PFSK-1 (cell line): ENCODE results near the gene TTC28.

Source experiments
- POLR2AphosphoS5 ChIP-seq: IDR thresholded peaks from 2 replicates; pipeline ENCODE4 v1.6.1; 2012; ENCODE audit warnings: low read depth, mild to moderate bottlenecking, control low read depth, low read length, moderate library complexity
- SIN3A ChIP-seq: IDR thresholded peaks from 2 replicates; pipeline ENCODE4 v1.6.1; 2012; ENCODE audit warnings: mild to moderate bottlenecking, low read length, moderate library complexity, borderline replicate concordance; ENCODE audit not compliant: insufficient read depth
- TAF1 ChIP-seq: IDR thresholded peaks from 2 replicates; pipeline ENCODE4 v1.6.1; 2012; ENCODE audit warnings: low read length, control low read depth, borderline replicate concordance; ENCODE audit not compliant: insufficient read depth
- TF ChIP-seq, protein P1 (sequence below), 2 experiments: IDR thresholded peaks; 2 replicates each; pipeline versions ENCODE4 v1.6.1 to v1.8.0; 2011 to 2012; ENCODE audit warnings: low read depth in 2 of 2, low read length in 2 of 2, control low read depth in 1 of 2, inconsistent platforms in 1 of 2, mild to moderate bottlenecking in 1 of 2, moderate library complexity in 1 of 2; ENCODE audit not compliant: insufficient read depth in 1 of 2

DNA sequence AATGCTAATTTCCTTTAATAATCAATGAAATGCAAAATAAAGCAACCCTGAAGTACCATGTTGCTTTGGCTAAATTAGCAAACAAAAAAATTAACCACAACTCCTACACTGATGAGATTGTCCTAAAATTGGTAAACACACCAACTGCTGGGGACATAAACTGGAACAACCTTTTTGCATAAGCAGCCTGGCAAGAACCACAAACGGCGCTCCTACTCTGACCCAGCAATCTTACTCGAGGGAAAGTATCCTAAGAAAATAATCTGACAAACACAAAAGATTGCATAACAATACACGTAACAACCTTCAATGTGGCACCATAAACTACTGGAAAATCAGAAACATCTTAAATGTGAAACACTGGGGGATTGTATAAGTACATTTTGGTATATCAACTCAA is 570.8 kb downstream of the TTC28 start:
- TF ChIP-seq TAF1 = no peak
- no peak for TF ChIP-seq POLR2AphosphoS5
- TF ChIP-seq SIN3A = no peak
- TF ChIP-seq, protein P1, sequence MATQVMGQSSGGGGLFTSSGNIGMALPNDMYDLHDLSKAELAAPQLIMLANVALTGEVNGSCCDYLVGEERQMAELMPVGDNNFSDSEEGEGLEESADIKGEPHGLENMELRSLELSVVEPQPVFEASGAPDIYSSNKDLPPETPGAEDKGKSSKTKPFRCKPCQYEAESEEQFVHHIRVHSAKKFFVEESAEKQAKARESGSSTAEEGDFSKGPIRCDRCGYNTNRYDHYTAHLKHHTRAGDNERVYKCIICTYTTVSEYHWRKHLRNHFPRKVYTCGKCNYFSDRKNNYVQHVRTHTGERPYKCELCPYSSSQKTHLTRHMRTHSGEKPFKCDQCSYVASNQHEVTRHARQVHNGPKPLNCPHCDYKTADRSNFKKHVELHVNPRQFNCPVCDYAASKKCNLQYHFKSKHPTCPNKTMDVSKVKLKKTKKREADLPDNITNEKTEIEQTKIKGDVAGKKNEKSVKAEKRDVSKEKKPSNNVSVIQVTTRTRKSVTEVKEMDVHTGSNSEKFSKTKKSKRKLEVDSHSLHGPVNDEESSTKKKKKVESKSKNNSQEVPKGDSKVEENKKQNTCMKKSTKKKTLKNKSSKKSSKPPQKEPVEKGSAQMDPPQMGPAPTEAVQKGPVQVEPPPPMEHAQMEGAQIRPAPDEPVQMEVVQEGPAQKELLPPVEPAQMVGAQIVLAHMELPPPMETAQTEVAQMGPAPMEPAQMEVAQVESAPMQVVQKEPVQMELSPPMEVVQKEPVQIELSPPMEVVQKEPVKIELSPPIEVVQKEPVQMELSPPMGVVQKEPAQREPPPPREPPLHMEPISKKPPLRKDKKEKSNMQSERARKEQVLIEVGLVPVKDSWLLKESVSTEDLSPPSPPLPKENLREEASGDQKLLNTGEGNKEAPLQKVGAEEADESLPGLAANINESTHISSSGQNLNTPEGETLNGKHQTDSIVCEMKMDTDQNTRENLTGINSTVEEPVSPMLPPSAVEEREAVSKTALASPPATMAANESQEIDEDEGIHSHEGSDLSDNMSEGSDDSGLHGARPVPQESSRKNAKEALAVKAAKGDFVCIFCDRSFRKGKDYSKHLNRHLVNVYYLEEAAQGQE (IDR thresholded peaks at IDR 0.05; ENCODE audit: insufficient read depth in 1 of 2, low read depth in 2 of 2, low read length in 2 of 2) = no peak
